Activated CD8-positive, alpha-beta memory T cell treated with anti-CD3 and anti-CD28 coated beads, Interleukin-2, amount 50 U/mL, for 24 hours (primary cell): ENCODE measurements around the gene CFAP161.

Experiments used
- DNase-seq: peaks from one replicate; pipeline ENCODE4 v3.0.0-alpha.2; 2020; ENCODE audit errors: extremely low read depth

Gene CFAP161, protein sequence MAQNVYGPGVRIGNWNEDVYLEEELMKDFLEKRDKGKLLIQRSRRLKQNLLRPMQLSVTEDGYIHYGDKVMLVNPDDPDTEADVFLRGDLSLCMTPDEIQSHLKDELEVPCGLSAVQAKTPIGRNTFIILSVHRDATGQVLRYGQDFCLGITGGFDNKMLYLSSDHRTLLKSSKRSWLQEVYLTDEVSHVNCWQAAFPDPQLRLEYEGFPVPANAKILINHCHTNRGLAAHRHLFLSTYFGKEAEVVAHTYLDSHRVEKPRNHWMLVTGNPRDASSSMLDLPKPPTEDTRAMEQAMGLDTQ

DNA sequence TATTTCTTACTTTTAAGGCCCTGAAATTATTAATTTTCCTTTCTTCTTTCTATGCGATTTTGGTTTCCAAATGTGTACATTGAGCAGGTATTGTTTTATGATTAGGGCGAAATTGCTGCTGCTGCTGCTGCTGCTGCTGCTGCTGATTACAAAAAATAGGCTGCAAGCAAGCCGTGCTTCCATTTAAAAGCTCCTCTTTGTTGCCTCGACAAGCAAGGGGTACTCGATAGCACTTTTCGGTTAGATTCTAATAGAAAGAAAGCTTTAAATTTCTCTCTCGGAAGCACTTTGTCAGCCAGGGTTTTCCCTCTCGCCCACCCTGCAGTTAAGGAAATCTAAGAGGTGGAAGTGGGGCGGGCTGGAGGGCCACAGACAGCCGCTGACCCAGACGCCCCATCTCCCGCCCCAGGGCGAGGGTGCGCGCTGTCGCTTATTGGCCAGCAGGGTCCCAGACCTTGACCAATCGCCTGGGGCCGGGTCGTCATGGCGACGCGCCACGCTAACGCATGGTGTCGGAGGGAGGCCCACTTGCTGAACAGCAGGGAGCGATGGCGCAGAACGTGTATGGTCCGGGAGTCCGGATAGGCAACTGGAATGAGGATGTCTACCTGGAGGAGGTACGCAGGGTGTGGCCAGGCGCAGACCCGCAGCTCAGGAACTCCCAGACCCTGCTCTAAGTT lies at the start of gene CFAP161:
Gene CFAP161, plus strand, starts transcription at position 489 of the 680 bp plus-strand sequence. Its CDS starts 60 bp downstream, at position 549.
- no peak for DNase-seq

DNA sequence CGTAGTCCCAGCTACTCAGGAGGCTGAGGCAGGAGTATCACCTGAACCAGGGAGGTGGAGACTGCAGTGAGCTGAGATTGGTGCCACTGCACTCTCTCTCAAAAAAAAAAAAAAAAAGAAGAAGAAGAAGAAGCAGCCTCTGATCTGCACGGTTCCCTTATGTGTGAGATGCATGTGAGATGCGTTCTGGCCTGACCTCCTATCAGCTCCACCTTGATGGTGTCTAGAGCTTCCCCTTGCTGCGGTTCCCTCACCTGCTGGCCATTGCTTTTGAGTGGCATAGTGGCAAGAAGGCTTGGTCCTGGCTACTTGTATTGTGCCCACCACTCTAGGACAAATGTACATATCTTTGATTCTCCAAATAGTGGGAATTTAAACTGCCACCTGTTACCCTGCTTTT lies 49.4 kb upstream of the CFAP161 start:
- no peak for DNase-seq

DNA sequence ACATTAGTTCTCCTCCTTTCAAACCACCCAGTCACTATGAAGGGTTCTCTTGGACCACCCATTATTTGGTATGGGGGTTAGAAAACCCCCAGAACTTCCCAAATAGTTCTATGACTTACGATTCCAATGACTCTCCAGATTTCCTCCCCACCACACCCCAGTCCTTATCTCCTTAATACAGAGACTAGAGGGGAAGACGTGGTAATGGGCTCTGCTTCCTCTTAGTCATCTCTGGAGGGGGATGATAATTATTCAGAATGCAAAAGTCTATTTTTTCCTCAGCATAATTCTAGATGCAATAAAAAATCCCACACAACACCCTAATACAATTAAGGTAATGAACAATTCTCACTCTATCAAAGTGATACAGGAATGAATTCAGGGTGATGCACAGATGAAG lies 48.9 kb upstream of the CFAP161 start:
- DNase-seq = no peak

- no peak for DNase-seq
These were observed 48.2 kb upstream of the CFAP161 start for GRCh38 chr15:81085898-81086297.

DNA sequence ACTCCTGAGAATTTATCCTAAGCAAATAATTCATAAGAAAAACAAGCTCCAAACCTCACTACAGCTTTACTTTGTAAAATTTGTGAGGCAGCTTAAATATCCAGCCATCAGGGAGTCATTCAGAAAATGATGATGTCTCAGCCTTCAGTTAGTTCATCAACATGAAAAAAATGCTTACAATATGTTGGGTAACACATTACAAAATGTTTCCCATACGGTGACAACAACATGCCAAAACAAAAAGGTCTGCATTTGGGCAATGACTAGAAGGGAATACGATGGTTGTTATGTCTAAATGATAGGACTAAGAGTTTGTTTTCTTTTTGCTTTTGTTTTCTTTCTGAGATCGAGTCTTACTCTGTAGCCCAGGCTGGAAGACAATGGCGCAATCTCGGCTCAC lies 47.0 kb upstream of the CFAP161 start:
- DNase-seq = no peak

GRCh38 chr15:81087694-81088093 lies 46.4 kb upstream of the CFAP161 start:
- DNase-seq = no peak

DNA sequence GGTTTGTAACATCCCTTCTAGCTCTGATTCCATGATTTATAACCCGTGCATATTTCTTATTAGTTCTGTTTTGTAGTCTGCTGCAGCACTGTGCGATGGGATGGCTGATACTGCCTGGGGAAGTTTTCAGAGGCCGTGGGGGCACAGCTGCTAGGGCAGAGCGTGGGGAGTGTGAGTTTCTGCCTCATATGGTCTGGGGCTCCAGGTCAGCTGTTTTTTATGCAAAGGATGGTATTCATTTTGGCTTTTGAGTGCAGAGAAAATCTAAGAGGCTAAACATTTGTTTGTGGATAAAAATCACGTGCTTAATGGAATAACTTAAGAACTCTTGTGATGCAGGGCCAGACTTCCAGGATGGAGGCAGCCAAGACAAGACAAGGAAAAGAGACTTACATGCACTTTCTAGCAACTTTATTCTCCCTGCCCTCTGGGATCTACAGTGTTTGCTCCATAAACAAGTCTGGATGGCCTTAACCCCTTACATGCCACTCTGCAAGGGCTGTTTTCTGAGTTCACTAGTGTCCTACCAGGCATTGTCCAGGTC lies 45.5 kb upstream of the CFAP161 start:
- no peak for DNase-seq

GRCh38 chr15:81091889-81092558 lies 42.0 kb upstream of the CFAP161 start:
- DNase-seq = no peak

DNA sequence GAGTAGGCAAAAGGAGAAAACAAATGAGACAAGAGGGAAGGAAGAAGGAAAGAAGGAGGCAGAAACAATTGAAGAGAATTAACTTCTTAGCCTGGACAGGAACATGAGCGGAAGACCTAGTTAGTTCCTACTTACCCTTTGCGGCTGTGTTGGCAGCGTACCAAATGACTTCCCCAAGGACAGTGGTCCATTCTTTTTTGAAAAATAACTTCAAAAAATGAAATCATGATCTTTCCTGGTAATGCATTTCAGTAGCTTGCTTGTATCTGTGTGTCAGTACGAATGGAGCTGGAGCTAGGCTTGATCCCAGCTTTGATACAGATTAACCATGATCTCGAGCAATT lies 41.5 kb upstream of the CFAP161 start:
- DNase-seq = no peak

- DNase-seq = no peak
These were observed 40.1 kb upstream of the CFAP161 start for GRCh38 chr15:81093961-81094360.

GRCh38 chr15:81095690-81096365 lies 38.2 kb upstream of the CFAP161 start:
- no peak for DNase-seq

DNA sequence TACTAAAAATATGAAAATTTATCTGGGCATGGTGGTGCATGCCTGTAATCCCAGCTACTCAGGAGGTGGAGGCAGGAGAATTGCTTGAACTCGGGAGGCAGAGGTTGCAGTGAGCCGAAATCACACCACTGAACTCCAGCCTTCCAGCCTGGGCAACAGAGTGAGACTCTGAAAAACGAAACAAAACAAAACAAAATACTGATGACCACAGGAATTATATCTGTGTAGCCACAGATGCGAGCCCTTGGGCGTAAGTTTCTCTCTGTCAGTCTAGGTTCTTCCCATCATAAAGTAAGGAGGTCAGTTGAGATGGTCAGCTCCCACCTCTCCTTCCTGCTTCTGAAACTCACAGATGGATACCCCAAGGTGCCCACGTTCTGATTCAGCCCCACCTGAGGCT lies 37.7 kb upstream of the CFAP161 start:
- DNase-seq = no peak

- DNase-seq = no peak
These were observed 36.8 kb upstream of the CFAP161 start for GRCh38 chr15:81097116-81097889.

- DNase-seq = no peak
These were observed 36.2 kb upstream of the CFAP161 start for GRCh38 chr15:81097890-81098280.

DNA sequence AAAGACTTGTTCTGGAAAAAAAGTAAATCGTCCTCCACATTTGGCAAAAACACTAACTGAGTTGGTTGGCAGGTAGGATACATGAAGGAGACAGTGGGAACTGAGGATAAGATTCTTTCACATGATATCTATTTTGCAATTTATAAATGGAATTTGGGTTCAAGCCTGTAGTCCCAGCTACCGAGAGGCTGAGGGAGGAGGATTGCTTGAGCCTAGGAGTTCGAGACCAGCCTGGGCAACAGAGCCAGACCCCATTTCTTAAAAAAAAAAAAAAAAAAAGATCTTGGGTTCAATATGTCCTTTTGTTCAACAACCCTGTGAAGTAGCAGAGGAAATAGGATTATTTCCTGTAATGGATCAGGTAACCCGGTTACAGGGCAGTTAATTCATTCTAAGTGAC lies 35.7 kb upstream of the CFAP161 start:
- DNase-seq = no peak

DNA sequence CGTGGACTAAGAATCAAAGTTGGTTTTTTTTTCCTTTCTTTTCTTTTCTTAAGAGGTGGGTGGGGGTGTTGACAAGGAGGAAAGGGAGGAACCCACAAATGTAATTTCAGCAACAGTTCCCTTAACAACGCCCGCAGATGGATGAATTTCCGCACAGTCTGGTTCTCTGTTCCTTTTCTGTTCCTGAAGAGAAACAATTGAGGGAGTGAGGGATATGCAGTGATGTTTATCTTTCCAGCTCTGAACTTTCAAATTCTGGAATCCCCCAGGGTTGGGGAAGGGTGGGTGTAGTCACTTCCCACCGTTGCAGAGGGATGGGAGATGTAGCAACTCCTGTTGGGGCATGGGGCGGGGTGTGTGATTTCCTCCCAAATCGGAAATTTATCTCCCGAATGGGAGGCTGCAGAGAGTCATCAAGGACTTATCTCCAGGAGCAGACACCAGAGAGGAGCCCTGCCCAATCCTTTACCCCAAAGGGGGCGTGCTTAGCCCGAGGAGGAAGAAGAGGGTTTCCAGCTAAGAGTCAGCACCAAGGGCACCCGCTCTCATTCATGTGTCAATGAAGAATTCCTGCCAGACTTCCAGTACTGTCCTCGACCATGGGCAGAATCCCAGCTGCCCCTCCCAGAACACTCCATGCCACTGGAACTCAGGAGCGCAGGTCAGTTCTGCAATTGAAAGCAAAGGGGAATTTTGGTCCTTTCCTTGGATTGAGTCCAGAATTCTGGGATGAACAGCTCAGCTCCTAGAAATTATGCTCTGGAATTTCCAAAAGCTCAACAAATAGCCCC lies 35.0 kb upstream of the CFAP161 start:
- no peak for DNase-seq

DNA sequence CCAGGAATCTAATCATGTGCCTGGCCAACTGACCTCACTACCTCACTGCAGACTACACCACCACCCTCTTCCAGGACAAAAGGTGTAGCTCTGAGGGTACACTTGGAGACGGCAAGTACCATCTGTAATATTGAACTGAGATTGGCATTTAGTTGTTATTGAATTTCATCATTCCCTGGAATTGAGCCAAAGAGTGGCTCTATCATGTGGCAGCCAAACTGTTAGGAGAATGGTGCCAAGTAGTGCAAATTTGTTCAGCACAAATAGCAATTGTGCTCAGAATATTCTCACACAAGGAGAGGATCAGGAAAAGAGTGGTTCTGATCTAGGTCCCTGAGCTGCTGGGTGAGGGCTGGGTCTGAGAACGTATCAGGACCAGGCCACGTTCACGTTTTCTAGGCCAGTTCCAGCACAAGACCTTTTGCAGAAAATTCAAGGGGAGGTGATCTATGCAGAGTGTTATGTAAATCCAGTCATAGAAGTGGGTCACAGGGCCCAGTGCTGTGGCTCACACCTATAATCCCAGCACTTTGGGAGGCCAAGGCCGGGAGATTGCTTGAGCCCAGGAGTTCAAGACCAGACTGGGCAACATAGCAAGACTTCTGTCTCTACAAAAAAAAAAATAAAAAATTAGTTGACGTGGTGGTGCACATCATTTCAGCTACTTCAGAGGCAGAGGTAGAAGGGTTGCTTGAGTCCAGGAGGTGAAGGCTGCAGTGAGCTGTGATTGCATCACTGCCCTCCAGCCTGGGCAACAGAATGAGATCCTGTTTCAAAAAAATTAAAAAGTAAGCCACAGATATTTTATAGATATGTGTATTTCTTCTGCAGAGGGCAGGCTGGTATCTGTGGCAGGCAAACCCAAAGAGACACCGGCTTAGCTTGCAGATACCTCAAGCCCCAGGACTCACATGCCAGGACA lies 31.9 kb upstream of the CFAP161 start:
- no peak for DNase-seq

- no peak for DNase-seq
These were observed 30.2 kb upstream of the CFAP161 start for GRCh38 chr15:81103857-81104256.

DNA sequence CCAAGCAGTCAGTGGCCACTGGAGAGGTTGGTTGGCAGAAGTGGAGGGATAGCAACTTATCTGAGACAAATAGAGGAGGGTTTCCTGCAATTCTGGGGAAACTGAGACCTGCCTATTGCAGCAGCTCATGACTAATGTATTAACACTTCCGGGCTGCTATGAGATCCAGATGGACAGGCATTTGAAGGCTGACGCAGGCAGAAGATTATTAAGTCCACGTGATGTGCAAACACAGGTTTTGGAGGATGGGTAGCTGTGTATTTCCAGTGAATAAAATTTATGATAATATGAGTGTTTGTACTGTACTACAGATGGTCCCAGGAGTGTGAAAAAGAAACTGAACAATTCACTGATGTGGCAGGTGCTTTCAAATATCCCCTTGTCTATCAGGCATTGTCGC lies 28.5 kb upstream of the CFAP161 start:
- DNase-seq = no peak

DNA sequence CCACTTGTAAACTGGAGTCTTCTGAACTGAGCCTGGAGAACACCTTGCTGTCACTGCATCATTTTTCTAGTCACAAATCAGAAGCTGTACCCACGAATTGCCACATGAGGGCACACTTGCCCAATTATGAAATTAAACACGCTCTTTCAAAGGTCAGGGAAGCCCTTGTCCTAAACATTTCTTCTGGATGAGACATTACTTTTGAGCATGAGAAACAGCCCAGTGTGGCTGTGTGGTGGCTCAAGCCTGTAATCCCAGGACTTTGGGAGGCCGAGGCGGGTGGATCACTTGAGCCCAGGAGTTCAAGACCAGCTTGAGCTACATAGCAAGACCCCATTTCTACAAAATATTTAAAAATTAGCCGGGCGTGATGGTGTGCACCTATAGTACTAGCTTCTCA lies 27.5 kb upstream of the CFAP161 start:
- DNase-seq = no peak
